Pancreas (tissue), 10 donors: ENCODE results near the gene AASDH. TPM values are rescaled to one million over a fixed set of nuclear protein-coding genes. Genes with fewer than 3 reads are reported as not detected.

Experiments used
- ATAC-seq, 4 donors: fragments of 200-7000 bp; cut with Tn5 transposase; one replicate each; pipeline versions ENCODE4 v1.8.0 to v1.9.1; 2020; ENCODE audit warnings: mild to moderate bottlenecking in 4 of 4, moderate library complexity in 4 of 4
- DNase-seq, 6 donors: peaks; one replicate each; pipeline ENCODE4 v3.0.0-alpha.2; 2020
- FAIRE-seq: peaks from 2 replicates; lab custom pipeline; 2012; peaks lifted over from hg19 to GRCh38; lab: Jason Lieb, UNC
- H3K27ac ChIP-seq, 4 donors: fragments of 200-600 bp; sonication (generic); 1 replicate in 3 of 4; 2 replicates in 1 of 4; pipeline versions ENCODE4 v1.5.0 to v1.8.0; 2020
- H3K27me3 ChIP-seq, 4 donors: fragments of 200-600 bp; one replicate each; pipeline ENCODE4 v1.8.0; 2021
- H3K36me3 ChIP-seq, 3 donors: fragments of 200-600 bp; sonication (generic) in 1 of 3; one replicate each; pipeline versions ENCODE4 v1.5.0 to v1.8.0; 2020 to 2021
- H3K4me1 ChIP-seq, 3 donors: fragments of 200-600 bp; one replicate each; pipeline ENCODE4 v1.8.0; 2021
- H3K4me3 ChIP-seq, 4 donors: fragments of 200-600 bp; sonication (generic) in 2 of 4; one replicate each; pipeline versions ENCODE4 v1.5.0 to v1.8.0; 2020 to 2021
- H3K9me3 ChIP-seq, 4 donors: fragments of 200-600 bp; one replicate each; pipeline ENCODE4 v1.8.0; 2021
- WGBS, 2 donors: extraction: QIAGEN DNeasy Blood & Tissue Kit; methylation state at CpG; one replicate each; pipeline ENCODE4 v1.1.7; 2013; 5-methylcytosine and 5-hydroxymethylcytosine counted together
- intact Hi-C, 3 donors: fragments of 100-400 bp; cut with DNase I; formaldehyde crosslinking; loops; one replicate each; pipeline versions ENCODE4 v1.11.1 to v1.14.2; 2022
- polyA plus RNA-seq, 2 donors: library from polyadenylated mRNA; stranded (reverse); fragments of 200-250 nt; gene quantifications; one replicate each; pipeline ENCODE4 v1.2.3, GENCODE V29; 2013
- total RNA-seq, 6 donors: library from RNA; stranded (reverse); fragmentation: NEBNext Ultra II Directional in 4 of 6; extraction: Animal tissue kit (Norgen Biotek cat#: 25700) in 4 of 6; gene quantifications; one replicate each; pipeline versions ENCODE4 v1.2.1 to v1.2.4, GENCODE V29; 2021 to 2023
- TF ChIP-seq, protein P1 (sequence below), 4 donors: fragments of 200-600 bp; sonication (generic) in 3 of 4; IDR thresholded peaks; one replicate each; pipeline versions ENCODE4 v1.5.0 to v1.8.0; 2021; ENCODE audit warnings: antibody characterized with exemption in 4 of 4
- donor health status: healthy with polysubstance abuse.
- donor health status: DM: no; HTN: no; CAD: no; lungs with moderate emphysema.
- donor health status: DM: no; HTN: no; CAD: no.
- donor health status: control.
- donor health status: control.
- donor health status: Bipolar disorder and iron deficiency.
- donor health status: DM: yes; HTN: yes; CAD: no.
- donor health status: DM: no; HTN: no; CAD: no.
- donor health status: DM: no; HTN: no; CAD: no.
- donor health status: DM: yes; HTN: yes; CAD: no.

The AASDH gene
- total and polyA plus RNA-seq, 8 donors, result 1.9 to 7.3 (median 4.6) TPM

DNA sequence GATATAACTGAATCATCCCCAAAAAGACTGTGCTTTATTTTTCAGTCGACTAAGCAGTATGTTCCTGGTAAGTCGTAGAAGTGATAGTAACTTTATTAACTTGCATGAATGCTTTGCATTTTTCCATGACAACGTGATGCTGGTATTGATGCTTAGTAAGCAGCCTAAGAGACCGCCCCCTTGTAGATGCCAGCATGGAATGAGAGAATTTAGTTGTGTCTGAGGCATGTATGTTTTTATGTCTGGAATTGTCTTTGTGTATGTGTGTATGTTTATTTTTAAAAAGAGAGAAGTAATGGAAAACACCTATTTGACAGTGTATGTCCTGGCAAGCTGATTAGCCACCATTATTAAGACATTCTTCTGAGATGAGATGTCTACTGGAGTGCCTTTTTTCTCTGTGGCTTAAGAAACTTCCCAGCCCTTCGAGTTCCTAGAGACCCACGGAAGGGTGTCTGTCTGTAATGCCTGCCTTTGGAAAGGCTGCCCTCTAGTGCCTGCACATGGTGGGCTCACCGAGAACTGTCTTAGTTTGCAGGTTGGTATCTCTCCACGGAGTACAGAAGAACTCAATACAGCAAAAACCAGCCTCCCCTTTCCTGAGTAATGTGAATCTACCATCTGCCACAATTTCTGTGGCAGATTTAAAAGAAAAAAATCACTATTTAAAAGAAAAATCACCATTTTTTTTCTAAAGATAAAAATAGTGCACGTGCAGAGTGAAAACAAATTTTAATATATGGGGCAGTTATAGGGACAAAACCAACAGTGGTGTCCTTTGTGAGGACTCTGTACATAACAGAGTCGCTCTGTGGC is 85.9 kb downstream of the AASDH start:
- TF ChIP-seq, protein P1, sequence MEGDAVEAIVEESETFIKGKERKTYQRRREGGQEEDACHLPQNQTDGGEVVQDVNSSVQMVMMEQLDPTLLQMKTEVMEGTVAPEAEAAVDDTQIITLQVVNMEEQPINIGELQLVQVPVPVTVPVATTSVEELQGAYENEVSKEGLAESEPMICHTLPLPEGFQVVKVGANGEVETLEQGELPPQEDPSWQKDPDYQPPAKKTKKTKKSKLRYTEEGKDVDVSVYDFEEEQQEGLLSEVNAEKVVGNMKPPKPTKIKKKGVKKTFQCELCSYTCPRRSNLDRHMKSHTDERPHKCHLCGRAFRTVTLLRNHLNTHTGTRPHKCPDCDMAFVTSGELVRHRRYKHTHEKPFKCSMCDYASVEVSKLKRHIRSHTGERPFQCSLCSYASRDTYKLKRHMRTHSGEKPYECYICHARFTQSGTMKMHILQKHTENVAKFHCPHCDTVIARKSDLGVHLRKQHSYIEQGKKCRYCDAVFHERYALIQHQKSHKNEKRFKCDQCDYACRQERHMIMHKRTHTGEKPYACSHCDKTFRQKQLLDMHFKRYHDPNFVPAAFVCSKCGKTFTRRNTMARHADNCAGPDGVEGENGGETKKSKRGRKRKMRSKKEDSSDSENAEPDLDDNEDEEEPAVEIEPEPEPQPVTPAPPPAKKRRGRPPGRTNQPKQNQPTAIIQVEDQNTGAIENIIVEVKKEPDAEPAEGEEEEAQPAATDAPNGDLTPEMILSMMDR (IDR thresholded peaks at IDR 0.05), result peak; percentile 30 to 71 (median 67)
- Histone ChIP-seq H3K4me3 (no peak overlapping the region), H3K27me3 (peaks cover 0 to 8% (median 0%) of the 10 kb centered on the region in 4 donors), H3K27ac (no peak overlapping the region), H3K9me3 (no peaks in the 10 kb centered on the region), H3K4me1 (no peaks in the 10 kb centered on the region), H3K36me3 (no peaks in the 10 kb centered on the region)
- ATAC-seq (peak; percentile 85 to 100 (median 98)), FAIRE-seq (peak; percentile 29), DNase-seq (peak in 5 of 6 donors; percentile 49 to 75 (median 67))
- 10 to 15% methylated on average over 10 of the region's 10 CpGs for WGBS, 2 donors
- intact Hi-C loops, result loop anchor here in 1 of 3 donors (5.0 kb wide), 1 partner anchor 354 kb away; the partner anchor contains the start of gene CEP135

DNA sequence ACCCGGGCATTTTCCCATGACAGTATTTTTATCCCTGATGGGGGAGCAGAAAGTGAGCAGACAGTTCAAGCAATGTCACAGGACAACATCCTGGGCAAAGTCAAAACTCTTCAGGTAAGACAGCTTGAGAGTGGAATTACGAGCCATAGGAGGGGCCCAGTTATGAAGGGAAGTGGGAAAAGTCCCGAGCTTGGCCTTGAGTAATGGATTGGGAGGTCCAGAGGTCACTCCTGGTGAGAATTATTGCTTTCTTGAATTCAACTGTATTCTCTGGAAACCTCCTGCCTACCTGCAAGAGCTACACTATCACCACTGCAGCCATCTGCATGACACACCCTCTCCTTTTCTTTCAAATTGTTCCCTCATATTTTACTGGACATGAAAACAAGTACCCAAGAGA is 89.1 kb downstream of the AASDH start:
- ATAC-seq, result no peak
- TF ChIP-seq, protein P1 (IDR thresholded peaks at IDR 0.05), result no peak
- Histone ChIP-seq H3K27ac (no peak overlapping the region), H3K36me3 (no peaks in the 10 kb centered on the region), H3K4me1 (no peaks in the 10 kb centered on the region), H3K9me3 (no peaks in the 10 kb centered on the region), H3K27me3 (peaks cover 0 to 5% (median 0%) of the 10 kb centered on the region in 4 donors), H3K4me3 (no peak overlapping the region)
- 49 to 56% methylated on average over 3 of the region's 3 CpGs for WGBS, 2 donors
- no peak for DNase-seq
- no peak for FAIRE-seq
- intact Hi-C loops, result no loop called here

DNA sequence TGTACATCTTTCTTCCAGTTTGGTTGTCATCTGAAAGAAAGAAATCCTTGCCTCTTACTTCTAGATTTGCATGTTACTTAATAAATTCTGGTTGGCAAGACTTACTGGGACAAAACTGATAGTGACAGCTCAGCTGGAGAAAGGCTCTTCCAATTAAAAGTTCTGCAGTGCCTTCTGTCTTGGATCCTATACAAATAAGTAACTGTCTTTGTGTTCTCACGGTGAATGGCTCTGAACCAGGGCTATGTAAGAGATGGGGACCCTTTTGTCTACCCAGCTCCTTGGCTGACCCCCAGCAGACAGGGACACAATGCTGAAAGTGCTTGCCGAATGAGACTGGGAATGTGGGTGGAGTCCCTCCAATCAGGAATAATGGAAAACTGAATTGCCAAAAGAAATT is 89.5 kb downstream of the AASDH start:
- WGBS, 2 donors, result 62 to 75% methylated on average over 2 of the region's 2 CpGs
- no peaks in the 10 kb centered on the region for H3K36me3 ChIP-seq
- no peaks in the 10 kb centered on the region for H3K4me1 ChIP-seq
- TF ChIP-seq, protein P1 (IDR thresholded peaks at IDR 0.05), result no peak
- no peak for FAIRE-seq
- DNase-seq, result no peak
- intact Hi-C loops, result no loop called here
- H3K27me3 ChIP-seq, result peaks cover 0 to 5% (median 0%) of the 10 kb centered on the region in 4 donors
- no peak overlapping the region for H3K4me3 ChIP-seq
- no peak for ATAC-seq
- no peak overlapping the region for H3K27ac ChIP-seq
- H3K9me3 ChIP-seq, result no peaks in the 10 kb centered on the region

DNA sequence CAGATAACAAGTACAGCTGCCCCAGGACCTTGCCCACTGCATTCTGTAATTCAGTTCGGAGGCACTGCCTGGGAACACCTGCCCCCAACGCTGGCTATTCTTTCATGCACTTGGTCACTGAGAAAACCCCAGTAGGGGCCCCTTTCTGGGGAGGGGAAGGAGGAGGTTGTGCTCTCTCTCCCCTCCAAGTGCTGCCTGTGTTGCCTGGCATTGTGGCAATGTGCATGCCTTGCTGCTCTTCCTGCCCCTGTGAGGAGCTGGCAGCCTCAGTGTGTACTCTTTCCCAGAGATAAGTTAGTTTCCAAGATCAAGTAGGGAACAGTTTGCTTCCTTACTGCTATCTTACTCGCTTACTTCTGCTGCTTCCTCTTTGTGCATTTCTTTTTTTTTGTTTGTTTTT is 90.8 kb downstream of the AASDH start:
- Histone ChIP-seq H3K4me1 (no peaks in the 10 kb centered on the region), H3K27ac (no peak overlapping the region), H3K4me3 (no peak overlapping the region), H3K9me3 (no peaks in the 10 kb centered on the region), H3K27me3 (no peaks in the 10 kb centered on the region), H3K36me3 (no peaks in the 10 kb centered on the region)
- WGBS, 2 donors, result 40 to 57% methylated on average over 3 of the region's 3 CpGs
- no peak for DNase-seq
- TF ChIP-seq, protein P1 (IDR thresholded peaks at IDR 0.05), result no peak
- intact Hi-C loops, result no loop called here
- no peak for FAIRE-seq
- ATAC-seq, result peak in 3 of 4 donors; percentile 13 to 61 (median 55)

DNA sequence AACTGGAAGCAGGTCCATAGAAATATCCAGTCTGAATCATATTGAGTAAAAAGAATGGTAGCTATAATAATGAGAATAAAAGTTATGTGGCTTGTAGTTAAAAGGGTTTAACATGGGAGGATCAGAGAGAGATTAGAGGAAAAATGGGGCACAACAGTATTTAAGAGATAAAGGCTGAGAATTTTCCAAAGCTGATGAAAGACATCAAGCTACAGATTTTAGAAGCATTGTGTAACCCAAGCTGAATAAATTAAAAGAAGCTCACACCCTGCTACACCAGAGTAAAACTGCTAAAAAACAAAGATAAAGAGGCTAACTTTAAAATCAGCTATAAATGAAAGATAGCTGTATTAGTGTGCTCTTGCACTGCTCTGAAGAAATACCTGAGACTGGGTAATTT is 94.2 kb downstream of the AASDH start:
- no peaks in the 10 kb centered on the region for H3K27me3 ChIP-seq
- FAIRE-seq (no peak), ATAC-seq (no peak), DNase-seq (no peak)
- TF ChIP-seq, protein P1 (IDR thresholded peaks at IDR 0.05), result no peak
- intact Hi-C loops, result no loop called here
- H3K4me3 ChIP-seq, result no peak overlapping the region
- H3K36me3 ChIP-seq, result no peaks in the 10 kb centered on the region
- no peak overlapping the region for H3K27ac ChIP-seq
- H3K4me1 ChIP-seq, result no peaks in the 10 kb centered on the region
- H3K9me3 ChIP-seq, result no peaks in the 10 kb centered on the region
